Naive thymus-derived CD8-positive, alpha-beta T cell (primary cell): ENCODE results near the gene CRHR1. TPM values are rescaled to one million over a fixed set of nuclear protein-coding genes. Genes with fewer than 3 reads are reported as not detected.
A peak's percentile ranks its signal among the peaks of the same experiment; 100 is the strongest.

Source experiments
- ATAC-seq, 2 donors: fragments of 150-1000 bp; cut with Tn5 transposase in 1 of 2; sonication (Bioruptor Pico), chemical (Tn5 transposase) in 1 of 2; 1 replicate in 1 of 2; 2 replicates in 1 of 2; pipeline ENCODE4 v1.10.0; 2021; ENCODE audit warnings: mild to moderate bottlenecking in 2 of 2, moderate library complexity in 2 of 2
- POLR2A ChIA-PET: fragments of 350-600 bp; sonication (Branson Sonifier 250); formaldehyde crosslinking; loops from one replicate; lab custom pipeline; 2021; ENCODE audit warnings: antibody characterized with exemption; lab: Charles Lee
- DNase-seq, 10 donors: peaks; one replicate each; pipeline versions ENCODE4 v3.0.0 to v3.0.0-alpha.2; 2020 to 2022
- H3K27ac Mint-ChIP-seq, 10 donors: one replicate each; pipeline ENCODE4 v1.8.0; 2020 to 2022; ENCODE audit warnings: mild to moderate bottlenecking in 10 of 10, mixed read lengths in 10 of 10, moderate library complexity in 4 of 10, inconsistent platforms in 1 of 10
- H3K27me3 Mint-ChIP-seq, 5 donors: one replicate each; pipeline ENCODE4 v1.8.0; 2021 to 2022; ENCODE audit warnings: mixed read lengths in 5 of 5
- H3K36me3 Mint-ChIP-seq, 3 donors: one replicate each; pipeline ENCODE4 v1.8.0; 2020 to 2022; ENCODE audit warnings: mixed read lengths in 3 of 3, mild to moderate bottlenecking in 2 of 3, inconsistent platforms in 1 of 3
- H3K4me1 Mint-ChIP-seq, 4 donors: one replicate each; pipeline ENCODE4 v1.8.0; 2021 to 2022; ENCODE audit warnings: mixed read lengths in 4 of 4
- H3K4me3 Mint-ChIP-seq, 10 donors: one replicate each; pipeline ENCODE4 v1.8.0; 2020 to 2022; ENCODE audit warnings: mild to moderate bottlenecking in 10 of 10, mixed read lengths in 10 of 10, moderate library complexity in 6 of 10, inconsistent platforms in 1 of 10
- H3K9me3 Mint-ChIP-seq, 9 donors: one replicate each; pipeline ENCODE4 v1.8.0; 2020 to 2022; ENCODE audit warnings: mixed read lengths in 9 of 9, mild to moderate bottlenecking in 3 of 9, inconsistent platforms in 1 of 9, moderate library complexity in 1 of 9
- polyA plus RNA-seq, 3 donors: library from polyadenylated mRNA; unstranded; fragments of 300-500 nt; fragmentation: Illumina TruSeq; gene quantifications; one replicate each; pipeline ENCODE4 v1.2.3, GENCODE V29; 2021
- total RNA-seq, 8 experiments: library from RNA in 2 of 8; stranded (reverse) in 2 of 8; gene quantifications; one replicate each; pipeline ENCODE4 v1.2.3 and lab custom pipeline; 2021 to 2026

The CRHR1 gene
- total and polyA plus RNA-seq, 5 experiments from 2014 or later: not detected

GRCh38 chr17:45873728-45874127, 89.6 kb downstream of the CRHR1 start:
- Mint-ChIP-seq H3K4me3 (peak overlapping the region in 7 of 10 donors; percentile 28 to 63 (median 42)), H3K36me3 (peaks cover 0 to 2% (median 0%) of the 10 kb centered on the region in 3 donors), H3K9me3 (peaks cover 0 to 3% (median 0%) of the 10 kb centered on the region in 9 donors), H3K27me3 (peaks cover 0 to 9% (median 5%) of the 10 kb centered on the region in 5 donors), H3K27ac (peak overlapping the region in 5 of 10 donors; percentile 2 to 81 (median 60)), H3K4me1 (peaks cover 3 to 8% (median 6%) of the 10 kb centered on the region in 4 donors)
- POLR2A ChIA-PET: no interaction called here
- DNase-seq (no peak), ATAC-seq (peak; percentile 68 to 82)

- H3K4me1 Mint-ChIP-seq: peaks cover 3 to 8% (median 6%) of the 10 kb centered on the region in 4 donors
- peak overlapping the region in 1 of 10 donors; percentile 42 for H3K4me3 Mint-ChIP-seq
- peaks cover 0 to 3% (median 0%) of the 10 kb centered on the region in 9 donors for H3K9me3 Mint-ChIP-seq
- H3K27me3 Mint-ChIP-seq: peaks cover 0 to 9% (median 5%) of the 10 kb centered on the region in 5 donors
- POLR2A ChIA-PET: no interaction called here
- peak in 1 of 2 donors; percentile 74 for ATAC-seq
- H3K27ac Mint-ChIP-seq: no peak overlapping the region
- H3K36me3 Mint-ChIP-seq: peaks cover 0 to 2% (median 0%) of the 10 kb centered on the region in 3 donors
- DNase-seq: no peak
Observed at GRCh38 chr17:45874151-45874550, 90.0 kb downstream of the CRHR1 start.

GRCh38 chr17:45876539-45876938, 92.4 kb downstream of the CRHR1 start:
- H3K9me3 Mint-ChIP-seq: peaks cover 0 to 3% (median 0%) of the 10 kb centered on the region in 9 donors
- DNase-seq (no peak), ATAC-seq (no peak)
- no peak overlapping the region for H3K27ac Mint-ChIP-seq
- no peaks in the 10 kb centered on the region for H3K36me3 Mint-ChIP-seq
- H3K4me3 Mint-ChIP-seq: no peak overlapping the region
- POLR2A ChIA-PET: no interaction called here
- peaks cover 3 to 8% (median 6%) of the 10 kb centered on the region in 4 donors for H3K4me1 Mint-ChIP-seq
- H3K27me3 Mint-ChIP-seq: peaks cover 4 to 15% (median 7%) of the 10 kb centered on the region in 5 donors

GRCh38 chr17:45877467-45877866, 93.3 kb downstream of the CRHR1 start:
- no peaks in the 10 kb centered on the region for H3K36me3 Mint-ChIP-seq
- no peak for ATAC-seq
- H3K27me3 Mint-ChIP-seq: peaks cover 6 to 19% (median 10%) of the 10 kb centered on the region in 5 donors
- DNase-seq: no peak
- H3K4me3 Mint-ChIP-seq: no peak overlapping the region
- POLR2A ChIA-PET: no interaction called here
- peaks cover 4 to 8% (median 6%) of the 10 kb centered on the region in 4 donors for H3K4me1 Mint-ChIP-seq
- peaks cover 0 to 3% (median 0%) of the 10 kb centered on the region in 9 donors for H3K9me3 Mint-ChIP-seq
- H3K27ac Mint-ChIP-seq: peak overlapping the region in 1 of 10 donors; percentile 2

- Mint-ChIP-seq H3K9me3 (peaks cover 0 to 26% (median 11%) of the 10 kb centered on the region in 9 donors), H3K4me1 (peaks cover 0 to 6% (median 0%) of the 10 kb centered on the region in 4 donors), H3K4me3 (no peak overlapping the region), H3K36me3 (peaks cover 0 to 17% (median 3%) of the 10 kb centered on the region in 3 donors), H3K27me3 (peaks cover 8 to 24% (median 15%) of the 10 kb centered on the region in 5 donors), H3K27ac (no peak overlapping the region)
- POLR2A ChIA-PET: no interaction called here
- ATAC-seq: no peak
- no peak for DNase-seq
Observed at GRCh38 chr17:45883063-45883462, 98.9 kb downstream of the CRHR1 start.

Other genes with a start within 250 kb of the CRHR1 start
- not detected for gene SPPL2C, start 60.6 kb downstream of the CRHR1 start, total RNA-seq
- not detected for gene SPPL2C, start 60.6 kb downstream of the CRHR1 start, polyA plus RNA-seq
- under 1 TPM; 0.69 to 0.86 TPM for gene MAPT, start 110.2 kb downstream of the CRHR1 start, total RNA-seq
- under 1 TPM; 0.14 to 0.33 (median 0.21) TPM for gene MAPT, start 110.2 kb downstream of the CRHR1 start, polyA plus RNA-seq
- not detected for gene STH, start 214.9 kb downstream of the CRHR1 start, total RNA-seq
- gene STH, start 214.9 kb downstream of the CRHR1 start, polyA plus RNA-seq: not detected